Transverse colon (tissue), 4 donors: ENCODE data around the gene LPCAT4. TPM values are rescaled to one million over a fixed set of nuclear protein-coding genes. Genes with fewer than 3 reads are reported as not detected.

Source experiments
- DNase-seq: peaks from one replicate; pipeline ENCODE4 v3.0.0-alpha.2; 2019
- H3K27ac ChIP-seq, 4 donors: fragments of 200-600 bp; sonication (generic); 2 replicates each; pipeline ENCODE4 v1.5.1; 2016 to 2018; ENCODE audit warnings: inconsistent platforms in 4 of 4
- H3K27me3 ChIP-seq: fragments of 200-600 bp; sonication (generic); 2 replicates; pipeline ENCODE4 v1.5.1; 2017; ENCODE audit warnings: inconsistent platforms
- H3K36me3 ChIP-seq, 4 donors: fragments of 200-600 bp; sonication (generic); 2 replicates each; pipeline ENCODE4 v1.5.1; 2017 to 2019; ENCODE audit warnings: inconsistent platforms in 4 of 4
- H3K4me1 ChIP-seq, 4 donors: fragments of 200-600 bp; sonication (generic); 2 replicates each; pipeline ENCODE4 v1.5.1; 2017 to 2020; ENCODE audit warnings: inconsistent platforms in 4 of 4
- H3K4me3 ChIP-seq, 4 donors: fragments of 200-600 bp; sonication (generic); 1 replicate in 1 of 4; 2 replicates in 3 of 4; pipeline versions ENCODE4 v1.5.1 to v1.6.1; 2017 to 2019; ENCODE audit warnings: inconsistent platforms in 4 of 4
- H3K9me3 ChIP-seq, 2 donors: fragments of 200-600 bp; sonication (generic); 2 replicates each; pipeline ENCODE4 v1.5.1; 2017 to 2019; ENCODE audit warnings: inconsistent platforms in 2 of 2
- EP300 ChIP-seq: sonication (generic); formaldehyde crosslinking; IDR thresholded peaks from one replicate; pipeline ENCODE4 v1.6.1; 2017; ENCODE audit warnings: antibody characterized with exemption, low read depth
- POLR2A ChIP-seq: fragments of 450-650 bp; IDR thresholded peaks from one replicate; pipeline ENCODE4 v1.6.1; 2016; ENCODE audit warnings: antibody characterized with exemption, mild to moderate bottlenecking, moderate library complexity
- POLR2AphosphoS5 ChIP-seq, 3 donors: sonication (generic); formaldehyde crosslinking; IDR thresholded peaks; one replicate each; pipeline ENCODE4 v1.6.1; 2016; ENCODE audit warnings: antibody characterized with exemption in 3 of 3
- WGBS, 2 donors: methylation state at CpG; one replicate each; pipeline ENCODE4 v1.1.5; 2018; ENCODE audit warnings: low coverage in 1 of 2; 5-methylcytosine and 5-hydroxymethylcytosine counted together
- in situ Hi-C, 4 donors: fragments of 200-750 bp; cut with MboI; loops; one replicate each; pipeline versions ENCODE4 v1.15.0 to v1.15.1; 2017; ENCODE audit warnings: low sequenced_read_pairs in 3 of 4, low pct_ligation_motif_present in 1 of 4, low pct_unique_long_range_greater_than_20kb in 1 of 4
- intact Hi-C: fragments of 100-400 bp; cut with DNase I; formaldehyde crosslinking; loops from one replicate; pipeline ENCODE4 v1.15.1; 2023; ENCODE audit warnings: low total_unique reads
- total RNA-seq, 4 donors: library from RNA; depleted of rRNA; stranded (reverse); fragments of >200 nt; gene quantifications; one replicate each; pipeline ENCODE4 v1.1.0, GENCODE V29; 2016
- TF ChIP-seq, protein P1 (sequence below), 5 experiments: fragments of 200-600 bp in 3 of 5; fragments of 450-650 bp in 2 of 5; sonication (generic) in 3 of 5; IDR thresholded peaks; 1 replicate in 2 of 5; 2 replicates in 3 of 5; pipeline ENCODE4 v1.5.1; 2016 to 2017; ENCODE audit warnings: antibody characterized with exemption in 5 of 5, inconsistent platforms in 3 of 5, mild to moderate bottlenecking in 2 of 5, moderate library complexity in 1 of 5

The LPCAT4 gene
- total RNA-seq, 4 donors from 2014 or later = 109 to 380 (median 143) TPM

DNA sequence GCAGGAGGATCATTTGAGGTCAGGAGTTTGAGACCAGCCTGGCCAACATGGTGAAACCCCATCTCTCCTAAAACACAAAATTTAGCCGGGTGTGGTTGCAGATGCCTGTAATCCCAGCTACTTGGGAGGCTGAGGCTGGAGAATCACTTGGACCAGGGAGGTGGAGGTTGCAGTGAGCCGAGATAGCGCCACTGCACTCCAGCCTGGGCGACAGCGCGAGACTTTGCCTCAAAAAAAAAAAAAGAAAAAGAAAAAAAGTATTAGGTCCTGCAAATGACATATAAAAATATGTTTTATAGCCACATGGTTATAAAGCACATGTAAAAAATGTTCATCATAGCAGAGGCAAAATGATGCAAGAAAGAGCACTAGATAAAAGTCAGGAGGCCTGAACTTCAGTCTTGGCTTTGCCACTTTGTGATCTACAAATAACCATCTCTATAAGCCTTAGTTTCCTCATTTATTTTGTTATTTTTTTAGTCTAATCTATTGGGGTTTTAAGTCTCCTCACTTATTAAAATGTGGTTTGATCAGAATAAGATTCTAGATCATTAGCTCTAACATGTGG, 34.4 kb downstream of the LPCAT4 start:
- Histone ChIP-seq H3K27me3 (no peaks in the 10 kb centered on the region), H3K4me3 (no peak overlapping the region), H3K27ac (no peak overlapping the region), H3K36me3 (no peaks in the 10 kb centered on the region), H3K9me3 (no peaks in the 10 kb centered on the region), H3K4me1 (peaks cover 0 to 20% (median 5%) of the 10 kb centered on the region in 4 donors)
- intact Hi-C loops = no loop called here
- WGBS, 2 donors = 97 to 100% methylated on average over 3 to 6 of the region's 6 CpGs
- in situ Hi-C loops = loop anchor here in 1 of 4 donors (25.0 kb wide), 1 partner anchor 245 kb away; no protein-coding TSS in a partner anchor
- TF ChIP-seq POLR2A (no peak), EP300 (no peak), POLR2AphosphoS5 (IDR thresholded peaks at IDR 0.05) (no peak)
- TF ChIP-seq, protein P1, sequence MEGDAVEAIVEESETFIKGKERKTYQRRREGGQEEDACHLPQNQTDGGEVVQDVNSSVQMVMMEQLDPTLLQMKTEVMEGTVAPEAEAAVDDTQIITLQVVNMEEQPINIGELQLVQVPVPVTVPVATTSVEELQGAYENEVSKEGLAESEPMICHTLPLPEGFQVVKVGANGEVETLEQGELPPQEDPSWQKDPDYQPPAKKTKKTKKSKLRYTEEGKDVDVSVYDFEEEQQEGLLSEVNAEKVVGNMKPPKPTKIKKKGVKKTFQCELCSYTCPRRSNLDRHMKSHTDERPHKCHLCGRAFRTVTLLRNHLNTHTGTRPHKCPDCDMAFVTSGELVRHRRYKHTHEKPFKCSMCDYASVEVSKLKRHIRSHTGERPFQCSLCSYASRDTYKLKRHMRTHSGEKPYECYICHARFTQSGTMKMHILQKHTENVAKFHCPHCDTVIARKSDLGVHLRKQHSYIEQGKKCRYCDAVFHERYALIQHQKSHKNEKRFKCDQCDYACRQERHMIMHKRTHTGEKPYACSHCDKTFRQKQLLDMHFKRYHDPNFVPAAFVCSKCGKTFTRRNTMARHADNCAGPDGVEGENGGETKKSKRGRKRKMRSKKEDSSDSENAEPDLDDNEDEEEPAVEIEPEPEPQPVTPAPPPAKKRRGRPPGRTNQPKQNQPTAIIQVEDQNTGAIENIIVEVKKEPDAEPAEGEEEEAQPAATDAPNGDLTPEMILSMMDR (IDR thresholded peaks at IDR 0.05) = no peak
- no peak for DNase-seq

DNA sequence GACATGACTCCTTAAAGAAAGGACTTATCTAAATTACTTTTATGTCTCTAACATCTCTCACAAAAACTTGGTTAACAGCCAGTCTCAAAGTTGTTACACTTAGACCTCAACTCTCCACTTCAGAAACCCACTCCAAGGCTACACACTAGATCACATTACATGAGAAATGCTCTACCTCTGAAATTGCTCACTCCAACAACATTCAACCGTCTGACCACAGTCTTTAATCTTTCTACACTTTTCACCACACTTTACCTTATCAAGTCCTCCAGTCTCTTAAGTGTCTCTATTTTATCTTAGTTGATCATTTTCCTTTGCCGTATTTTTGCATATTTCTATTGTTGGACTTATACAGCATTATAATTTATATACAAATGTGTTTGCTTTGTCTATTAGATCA, 35.2 kb downstream of the LPCAT4 start:
- no peaks in the 10 kb centered on the region for H3K9me3 ChIP-seq
- intact Hi-C loops = no loop called here
- H3K27ac ChIP-seq = no peak overlapping the region
- H3K36me3 ChIP-seq = no peaks in the 10 kb centered on the region
- H3K4me1 ChIP-seq = peaks cover 0 to 17% (median 3%) of the 10 kb centered on the region in 4 donors
- no peaks in the 10 kb centered on the region for H3K27me3 ChIP-seq
- TF ChIP-seq, protein P1 (IDR thresholded peaks at IDR 0.05) = no peak
- no peak for TF ChIP-seq POLR2A
- in situ Hi-C loops = loop anchor here in 1 of 4 donors (25.0 kb wide), 1 partner anchor 245 kb away; no protein-coding TSS in a partner anchor
- WGBS, 2 donors = 76 to 82% methylated on average over 2 of the region's 2 CpGs
- no peak for DNase-seq
- no peak overlapping the region for H3K4me3 ChIP-seq

DNA sequence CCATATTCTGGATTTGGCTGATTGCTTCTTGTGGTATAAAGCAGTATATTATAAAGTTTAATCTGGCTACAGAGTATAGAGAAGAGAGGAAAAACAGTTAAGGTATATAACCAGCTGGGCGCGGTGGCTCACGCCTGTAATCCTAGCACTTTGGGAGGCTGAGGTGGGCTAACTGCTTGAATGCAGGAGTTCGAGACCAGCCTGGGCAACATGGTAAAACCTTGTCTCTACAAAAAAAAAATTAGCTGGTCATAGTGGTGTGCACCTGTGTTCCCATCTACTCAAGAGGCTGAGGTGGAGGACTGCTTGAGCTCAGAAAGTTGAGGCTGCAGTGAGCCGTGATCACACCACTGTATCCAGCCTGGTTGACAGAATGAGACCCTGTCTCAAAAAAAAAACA, 36.7 kb downstream of the LPCAT4 start:
- no peaks in the 10 kb centered on the region for H3K9me3 ChIP-seq
- in situ Hi-C loops (loop anchor here in 1 of 4 donors (25.0 kb wide), 1 partner anchor 243 kb away; no protein-coding TSS in a partner anchor), intact Hi-C loops (no loop called here)
- peaks cover 0 to 4% (median 0%) of the 10 kb centered on the region in 4 donors for H3K4me1 ChIP-seq
- no peak overlapping the region for H3K27ac ChIP-seq
- no peaks in the 10 kb centered on the region for H3K36me3 ChIP-seq
- no peaks in the 10 kb centered on the region for H3K27me3 ChIP-seq
- 91 to 92% methylated on average over 5 of the region's 5 CpGs for WGBS, 2 donors
- TF ChIP-seq, protein P1 (IDR thresholded peaks at IDR 0.05) = no peak
- TF ChIP-seq POLR2AphosphoS5 (IDR thresholded peaks at IDR 0.05) (no peak), EP300 (no peak), POLR2A (no peak)
- H3K4me3 ChIP-seq = no peak overlapping the region
- no peak for DNase-seq

DNA sequence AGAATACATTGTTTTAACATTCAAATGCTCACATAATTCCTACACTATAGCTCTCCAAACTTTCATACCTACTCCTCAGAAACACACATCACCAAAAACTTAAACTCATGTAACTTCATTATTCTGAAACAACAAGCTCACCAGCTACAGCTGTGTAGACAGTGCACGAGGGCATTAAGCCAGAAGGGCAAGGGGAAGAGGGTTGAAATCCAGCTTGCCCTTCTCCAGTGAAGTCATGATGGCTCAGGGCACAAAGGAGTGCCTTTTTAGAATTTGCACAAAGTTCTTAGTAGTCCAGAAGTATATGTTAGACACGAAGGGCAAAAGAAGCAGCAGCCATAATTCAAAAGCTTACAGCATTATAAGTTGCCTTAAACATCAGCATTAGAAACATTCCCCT, 38.0 kb downstream of the LPCAT4 start:
- intact Hi-C loops (no loop called here), in situ Hi-C loops (loop anchor here in 1 of 4 donors (25.0 kb wide), 1 partner anchor 242 kb away; no protein-coding TSS in a partner anchor)
- no peak for DNase-seq
- peak overlapping the region in 1 of 4 donors; percentile 23 for H3K27ac ChIP-seq
- H3K4me3 ChIP-seq = no peak overlapping the region
- H3K9me3 ChIP-seq = no peaks in the 10 kb centered on the region
- TF ChIP-seq, protein P1 (IDR thresholded peaks at IDR 0.05) = no peak
- no peak for TF ChIP-seq EP300
- TF ChIP-seq POLR2A = no peak
- no peak for TF ChIP-seq POLR2AphosphoS5 (IDR thresholded peaks at IDR 0.05)
- no peaks in the 10 kb centered on the region for H3K36me3 ChIP-seq
- no peaks in the 10 kb centered on the region for H3K4me1 ChIP-seq
- WGBS, 2 donors = 60 to 70% methylated on average over 1 to 2 of the region's 2 CpGs
- H3K27me3 ChIP-seq = no peaks in the 10 kb centered on the region
